ENCODE results near the gene ATP1B4.

Gene ATP1B4

DNA sequence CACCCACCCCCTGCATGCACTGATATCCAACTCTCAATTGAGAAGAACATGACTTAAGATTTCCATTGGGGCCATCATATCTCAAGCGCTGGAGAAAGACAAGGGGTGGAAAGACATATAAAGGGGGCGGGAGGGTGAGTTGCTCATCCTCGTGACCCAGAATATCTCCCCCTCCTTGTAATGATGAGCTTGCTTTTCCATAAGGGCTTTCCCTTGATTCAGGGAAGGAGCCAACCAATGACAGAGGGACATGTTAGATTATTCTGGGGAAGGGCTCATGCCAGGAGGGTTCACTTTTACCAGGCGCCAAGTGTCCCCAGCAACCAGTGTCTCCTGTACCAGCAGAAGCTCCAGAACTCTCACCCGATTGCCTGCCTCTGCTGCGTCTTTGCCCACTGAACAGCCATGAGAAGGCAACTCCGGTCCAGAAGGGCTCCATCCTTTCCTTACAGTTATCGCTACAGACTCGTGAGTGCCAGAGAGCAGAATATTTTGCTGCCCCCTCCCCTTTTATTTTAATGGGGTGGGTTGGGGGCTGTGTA is at the start of gene ATP1B4:
TSS of gene ATP1B4 (plus strand) at position 326 of the 542 bp plus-strand sequence. CDS start at position 406, 80 bp downstream.
- FAIRE-seq: no peak
- DNase-seq (ENCODE audit: insufficient read length, low spot score): no peak
- TF ChIP-seq, protein P1, sequence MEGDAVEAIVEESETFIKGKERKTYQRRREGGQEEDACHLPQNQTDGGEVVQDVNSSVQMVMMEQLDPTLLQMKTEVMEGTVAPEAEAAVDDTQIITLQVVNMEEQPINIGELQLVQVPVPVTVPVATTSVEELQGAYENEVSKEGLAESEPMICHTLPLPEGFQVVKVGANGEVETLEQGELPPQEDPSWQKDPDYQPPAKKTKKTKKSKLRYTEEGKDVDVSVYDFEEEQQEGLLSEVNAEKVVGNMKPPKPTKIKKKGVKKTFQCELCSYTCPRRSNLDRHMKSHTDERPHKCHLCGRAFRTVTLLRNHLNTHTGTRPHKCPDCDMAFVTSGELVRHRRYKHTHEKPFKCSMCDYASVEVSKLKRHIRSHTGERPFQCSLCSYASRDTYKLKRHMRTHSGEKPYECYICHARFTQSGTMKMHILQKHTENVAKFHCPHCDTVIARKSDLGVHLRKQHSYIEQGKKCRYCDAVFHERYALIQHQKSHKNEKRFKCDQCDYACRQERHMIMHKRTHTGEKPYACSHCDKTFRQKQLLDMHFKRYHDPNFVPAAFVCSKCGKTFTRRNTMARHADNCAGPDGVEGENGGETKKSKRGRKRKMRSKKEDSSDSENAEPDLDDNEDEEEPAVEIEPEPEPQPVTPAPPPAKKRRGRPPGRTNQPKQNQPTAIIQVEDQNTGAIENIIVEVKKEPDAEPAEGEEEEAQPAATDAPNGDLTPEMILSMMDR (IDR thresholded peaks at IDR 0.05; ENCODE audit: insufficient read depth, missing control alignments): no peak

DNA sequence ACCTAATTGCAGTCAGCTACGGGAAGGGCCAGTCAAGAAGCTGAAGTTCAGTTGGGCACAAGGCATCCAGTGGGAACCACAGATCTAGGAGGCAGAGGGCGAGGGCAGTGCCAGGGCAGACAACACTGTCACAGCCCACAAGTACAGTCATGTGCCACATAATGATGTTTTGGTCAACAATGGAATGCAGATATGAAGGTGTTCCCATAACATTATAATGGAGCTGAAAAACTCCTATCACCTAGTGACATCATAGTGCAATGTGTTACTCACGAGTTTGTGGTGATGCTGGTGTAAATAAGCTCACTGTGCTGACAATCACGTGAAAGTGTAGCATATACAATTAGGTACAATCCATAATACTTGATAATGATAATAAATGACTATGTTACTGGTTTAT is 46.1 kb upstream of the ATP1B4 start:
- TF ChIP-seq, protein P1 (IDR thresholded peaks at IDR 0.05; ENCODE audit: insufficient read depth, missing control alignments): no peak
- DNase-seq (ENCODE audit: insufficient read length, low spot score): no peak
- FAIRE-seq: no peak

DNA sequence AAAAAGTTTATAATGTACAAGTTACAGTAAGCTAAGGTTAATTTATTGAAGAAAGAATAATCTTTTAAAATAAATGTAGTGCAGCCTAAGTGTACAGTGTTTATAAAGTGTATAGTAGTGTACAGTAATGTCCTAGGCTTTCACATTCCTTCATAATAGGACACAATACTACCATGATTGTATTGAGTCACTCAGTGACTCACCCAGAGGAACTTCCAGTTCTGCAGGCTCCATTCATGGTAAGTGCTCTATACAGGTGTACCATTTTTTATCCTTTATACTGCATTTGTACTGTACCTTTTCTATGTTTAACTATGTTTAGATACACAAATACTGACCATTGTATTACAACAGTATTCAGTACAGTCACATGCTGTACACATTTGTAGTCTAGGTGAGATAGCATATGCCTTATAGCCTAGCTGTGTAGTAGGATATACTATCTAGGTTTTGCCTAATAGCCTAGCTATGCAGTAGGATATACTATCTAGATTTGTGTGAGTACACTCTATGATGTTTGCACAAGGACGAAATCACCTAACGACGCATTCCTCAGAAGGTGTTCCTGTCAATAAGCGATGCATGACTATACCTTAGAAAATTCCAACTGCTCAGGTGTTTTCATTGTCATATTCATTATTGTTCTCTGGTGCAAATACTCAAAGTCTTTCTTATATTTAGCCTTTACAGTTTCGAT is 45.2 kb upstream of the ATP1B4 start:
- TF ChIP-seq, protein P1 (IDR thresholded peaks at IDR 0.05; ENCODE audit: insufficient read depth, missing control alignments): no peak
- DNase-seq (ENCODE audit: insufficient read length, low spot score): no peak
- FAIRE-seq: peak; percentile 63

GRCh38 chrX:120318411-120318810 is 43.5 kb upstream of the ATP1B4 start:
- no peak for DNase-seq (ENCODE audit: insufficient read length, low spot score)
- TF ChIP-seq, protein P1 (IDR thresholded peaks at IDR 0.05; ENCODE audit: insufficient read depth, missing control alignments): no peak
- FAIRE-seq: no peak

- no peak for FAIRE-seq
- TF ChIP-seq, protein P1 (IDR thresholded peaks at IDR 0.05; ENCODE audit: insufficient read depth, missing control alignments): no peak
- DNase-seq (ENCODE audit: insufficient read length, low spot score): no peak
Measured at GRCh38 chrX:120321520-120322281, 40.2 kb upstream of the ATP1B4 start.

- no peak for DNase-seq (ENCODE audit: insufficient read length, low spot score)
- no peak for FAIRE-seq
- TF ChIP-seq, protein P1 (IDR thresholded peaks at IDR 0.05; ENCODE audit: insufficient read depth, missing control alignments): no peak
Measured at GRCh38 chrX:120331116-120331515, 30.8 kb upstream of the ATP1B4 start.
